ENCODE measurements around the gene DHX38.

The DHX38 gene

DNA sequence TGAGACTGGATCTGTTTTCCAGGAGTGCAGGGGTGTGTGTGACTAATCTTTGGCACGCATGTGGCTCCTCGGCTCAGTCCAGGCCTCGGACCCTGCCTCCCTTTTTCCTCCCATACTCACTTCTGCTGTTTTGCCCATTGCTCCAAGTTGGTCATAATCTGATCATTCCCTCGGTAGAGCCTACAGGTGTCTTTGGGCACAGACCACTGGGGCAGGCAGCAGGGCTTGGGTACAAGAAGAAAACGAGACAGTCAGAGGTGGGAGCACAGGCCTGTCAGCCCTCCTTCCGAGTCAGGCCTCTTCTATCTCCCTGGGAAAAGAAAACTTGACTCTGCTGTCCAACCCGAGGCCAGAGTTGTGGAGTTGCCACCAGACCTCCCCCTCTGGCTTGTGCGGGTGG lies 29.8 kb downstream of the DHX38 start:
- no peak for DNase-seq

DNA sequence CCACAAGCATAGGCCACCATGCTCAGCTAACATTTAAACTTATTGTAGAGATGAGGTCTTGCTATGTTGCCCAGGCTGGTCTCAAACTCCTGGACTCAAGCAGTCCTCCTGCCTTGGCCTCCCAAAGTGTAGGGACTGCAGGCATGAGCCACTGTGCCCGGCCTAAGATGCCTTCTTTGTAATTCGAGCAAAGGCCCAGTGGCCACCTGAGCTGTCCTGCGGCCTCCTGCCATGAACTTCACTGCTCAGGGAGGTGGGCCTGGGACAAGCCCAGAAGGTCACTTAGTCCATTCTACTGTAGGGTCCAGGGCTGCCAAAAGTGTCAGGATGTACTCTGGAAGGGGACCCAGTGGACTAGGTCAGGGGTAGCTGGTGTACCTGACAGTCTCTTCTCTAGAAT lies 30.5 kb downstream of the DHX38 start:
- no peak for DNase-seq

DNA sequence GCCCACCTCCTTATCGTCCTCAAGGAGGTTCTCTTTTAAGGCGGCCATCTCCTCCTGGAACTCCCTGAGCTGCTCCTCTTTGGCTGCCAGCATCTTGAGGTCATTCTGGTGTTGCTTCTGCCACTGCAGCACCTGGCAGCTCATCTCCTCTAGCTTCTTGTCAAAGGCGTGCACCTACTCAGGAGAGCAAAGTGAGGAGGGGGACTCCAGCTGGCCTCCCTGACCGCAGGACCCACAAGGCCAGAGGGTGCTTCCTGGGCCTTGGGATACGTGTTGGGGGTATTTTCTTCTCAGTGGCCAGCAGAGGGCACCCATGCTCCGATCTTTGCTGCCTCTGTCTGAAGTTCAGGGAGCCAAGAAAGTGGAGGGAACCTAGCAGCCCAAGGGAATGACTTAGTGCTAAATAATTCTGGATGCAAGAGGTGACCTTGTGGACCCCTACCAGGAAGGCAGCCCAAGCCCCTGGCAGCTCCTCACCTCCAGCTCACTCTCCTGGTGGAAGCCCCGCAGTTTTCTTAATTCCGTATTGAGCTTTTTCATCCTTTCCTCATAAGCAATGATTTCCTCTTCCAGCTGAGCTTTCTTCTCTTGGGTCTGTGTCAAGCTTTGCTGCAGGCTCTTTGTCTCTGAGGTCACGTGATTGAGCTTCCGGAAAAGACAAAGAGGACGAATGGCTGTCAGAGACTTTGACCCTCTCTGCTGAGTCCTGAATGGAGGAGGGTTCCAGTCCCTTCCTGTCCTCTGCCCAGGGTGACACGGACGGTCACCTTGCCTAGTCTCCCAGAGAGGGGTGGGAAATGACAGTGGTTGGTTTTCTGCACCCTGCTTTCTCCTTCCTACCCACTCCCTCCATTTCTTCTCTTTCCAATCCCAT lies 31.4 kb downstream of the DHX38 start:
- DNase-seq = peak; percentile 58

DNA sequence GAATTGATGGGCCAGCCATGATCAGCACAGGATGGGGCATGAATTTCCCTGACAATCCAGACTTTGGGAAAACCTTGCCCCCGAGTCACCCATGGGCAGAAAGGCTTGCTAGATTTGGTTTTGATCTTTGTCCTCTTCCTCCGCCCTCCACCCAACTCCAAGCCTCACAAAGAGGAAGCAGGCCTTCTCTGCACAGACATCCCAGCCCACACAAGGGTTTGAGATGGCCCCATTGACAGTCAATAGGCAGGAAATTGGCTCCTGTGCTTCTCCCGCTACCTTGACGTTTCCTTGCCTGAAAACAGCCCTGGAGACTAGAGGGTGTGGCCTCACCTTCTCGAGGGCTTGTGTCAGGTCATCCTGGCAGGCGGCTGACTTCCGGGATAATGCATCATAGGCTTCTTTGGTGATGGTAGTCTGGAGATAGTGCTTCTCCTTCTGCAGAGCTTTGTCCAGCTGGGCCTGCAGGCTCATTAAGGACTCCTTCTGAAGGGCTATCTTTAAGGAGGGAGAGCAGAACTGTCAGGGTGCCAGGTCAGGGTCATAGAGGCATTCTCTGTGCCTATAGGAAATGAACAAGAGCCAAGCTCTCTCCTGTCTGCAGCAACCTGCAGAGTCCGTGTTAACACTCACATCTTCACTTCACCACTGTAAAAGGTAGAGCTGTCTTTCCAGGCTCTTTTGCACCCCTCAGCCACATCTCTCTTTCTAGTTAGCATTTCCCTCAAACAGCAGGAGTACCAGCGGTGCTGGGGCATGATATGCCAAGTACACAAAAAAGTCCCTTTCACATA lies 32.2 kb downstream of the DHX38 start:
- no peak for DNase-seq

DNA sequence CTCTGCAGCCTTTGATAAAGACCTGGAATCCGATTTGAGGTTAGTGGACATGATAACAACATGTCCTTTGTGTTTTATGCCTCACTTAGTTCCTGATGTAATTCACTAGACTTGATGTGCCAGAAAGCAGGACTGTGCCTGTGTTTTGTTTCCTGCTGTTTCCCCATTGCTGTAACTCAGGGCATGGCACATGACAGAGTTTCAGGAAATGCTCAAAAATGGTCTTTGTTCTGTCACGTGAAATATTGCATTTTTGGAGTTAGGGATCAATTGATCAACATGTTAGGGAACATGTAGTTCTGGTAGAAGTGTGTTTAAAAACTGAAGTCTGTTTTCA lies 32.8 kb downstream of the DHX38 start:
- no peak for DNase-seq

DNA sequence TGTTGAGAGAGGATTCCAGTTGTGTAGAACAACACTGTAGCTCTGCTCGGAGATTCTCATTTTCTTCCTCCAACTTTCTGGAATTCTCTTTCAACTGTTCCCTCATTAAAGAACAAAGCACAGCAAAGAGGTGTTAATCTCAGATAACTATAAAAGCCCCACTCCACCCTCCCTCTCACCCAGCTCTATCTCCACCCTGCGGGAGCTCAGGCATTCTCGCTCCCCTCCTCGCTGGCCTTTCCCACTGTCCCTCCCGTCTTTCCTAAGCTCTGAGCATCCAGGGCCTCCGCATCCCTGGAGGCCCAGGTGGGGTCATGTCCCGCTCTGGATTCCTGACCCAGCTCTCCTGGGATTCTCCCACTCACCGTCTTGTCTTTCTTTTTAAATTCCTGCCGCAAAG lies 35.1 kb downstream of the DHX38 start:
- no peak for DNase-seq

DNA sequence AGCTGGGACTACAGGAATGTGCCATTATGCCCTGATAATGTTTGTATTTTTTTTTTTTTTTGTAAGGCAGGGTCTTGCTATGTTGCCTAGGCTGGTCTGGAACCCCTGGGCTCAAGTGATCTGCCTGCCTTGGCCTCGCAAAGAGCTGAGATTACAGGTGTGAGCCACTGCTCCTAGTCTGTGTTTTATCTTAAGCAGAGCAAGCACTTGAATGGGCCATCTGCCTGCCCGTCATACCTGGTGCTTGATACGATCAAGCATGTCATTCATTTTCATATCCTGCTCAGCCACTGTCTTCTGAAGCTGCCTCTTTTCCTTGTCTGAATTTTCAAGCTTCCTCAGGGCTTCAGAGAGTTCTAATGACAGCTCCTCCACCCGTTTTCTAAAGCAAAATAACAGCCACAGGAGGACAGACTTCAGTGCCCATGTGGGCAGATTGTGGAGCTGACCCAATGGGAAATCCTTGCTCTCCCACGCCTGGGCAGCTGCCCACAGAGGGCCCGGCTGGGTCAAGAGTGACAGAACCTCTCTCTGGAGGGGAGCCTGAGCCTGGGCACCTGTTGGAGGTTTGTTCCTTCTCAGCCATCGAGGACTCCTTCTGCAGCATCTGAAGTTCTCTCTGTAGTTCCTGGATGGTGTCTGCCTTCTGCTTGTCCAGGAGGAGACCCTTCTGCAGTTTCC lies 36.5 kb downstream of the DHX38 start:
- DNase-seq = no peak

DNA sequence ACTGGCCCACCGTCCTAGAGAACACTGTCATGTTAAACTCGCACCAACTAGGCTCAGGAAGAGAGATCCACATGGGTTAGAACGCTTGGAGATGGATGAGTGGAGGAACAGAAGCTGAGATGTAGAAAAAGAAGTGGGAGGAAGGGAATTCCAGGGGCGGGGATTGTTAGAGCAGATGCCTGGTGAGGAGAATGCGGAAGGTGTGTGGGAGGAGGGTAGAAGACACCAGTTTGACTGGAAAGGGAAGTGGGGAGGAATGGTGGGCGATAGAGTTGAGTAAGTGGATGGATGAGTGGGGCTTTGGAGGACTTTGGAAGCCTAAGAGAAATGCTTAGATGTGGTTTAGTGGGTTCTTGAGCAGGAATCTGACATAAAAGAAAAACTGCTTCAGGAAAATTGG lies 37.4 kb downstream of the DHX38 start:
- no peak for DNase-seq

DNA sequence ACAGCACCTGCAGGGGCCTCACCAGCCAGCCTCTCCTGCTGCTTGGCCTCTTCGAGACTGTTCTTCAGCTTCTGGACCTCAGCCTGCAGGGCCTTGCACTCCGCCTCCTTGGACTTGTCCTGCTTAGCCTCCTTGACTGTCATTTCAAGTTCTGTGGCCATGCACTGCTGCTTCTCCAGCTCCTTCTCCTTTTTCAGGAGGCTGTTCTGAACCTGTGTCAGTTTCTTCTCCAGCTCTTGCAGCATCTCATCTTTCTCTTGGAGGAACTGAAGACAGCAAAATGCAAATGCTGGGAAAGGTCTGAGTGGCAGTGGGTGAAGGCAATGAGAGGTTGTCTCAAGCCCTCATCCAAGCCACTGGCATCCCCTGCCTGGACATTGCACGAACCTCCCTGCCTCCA lies 39.1 kb downstream of the DHX38 start:
- DNase-seq = no peak

DNA sequence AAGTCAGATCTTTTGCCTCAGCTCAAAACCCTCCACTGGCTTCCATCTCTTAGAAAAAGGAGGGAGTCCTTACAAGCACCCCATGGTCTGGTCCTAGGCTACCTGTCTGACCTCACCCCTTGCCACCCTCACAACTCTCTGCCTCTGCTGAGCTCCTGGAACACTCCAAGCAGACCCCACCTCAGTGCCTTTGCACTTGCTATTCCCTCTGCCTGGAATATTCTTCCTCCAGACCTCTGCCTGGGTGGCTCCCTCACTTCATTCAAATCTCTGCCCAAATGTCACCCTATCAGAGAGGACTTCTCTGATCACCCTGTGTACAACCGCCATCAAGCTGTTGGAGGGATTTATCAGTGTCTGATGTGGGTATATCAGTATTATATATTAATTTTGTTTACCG lies 40.9 kb downstream of the DHX38 start:
- no peak for DNase-seq

DNA sequence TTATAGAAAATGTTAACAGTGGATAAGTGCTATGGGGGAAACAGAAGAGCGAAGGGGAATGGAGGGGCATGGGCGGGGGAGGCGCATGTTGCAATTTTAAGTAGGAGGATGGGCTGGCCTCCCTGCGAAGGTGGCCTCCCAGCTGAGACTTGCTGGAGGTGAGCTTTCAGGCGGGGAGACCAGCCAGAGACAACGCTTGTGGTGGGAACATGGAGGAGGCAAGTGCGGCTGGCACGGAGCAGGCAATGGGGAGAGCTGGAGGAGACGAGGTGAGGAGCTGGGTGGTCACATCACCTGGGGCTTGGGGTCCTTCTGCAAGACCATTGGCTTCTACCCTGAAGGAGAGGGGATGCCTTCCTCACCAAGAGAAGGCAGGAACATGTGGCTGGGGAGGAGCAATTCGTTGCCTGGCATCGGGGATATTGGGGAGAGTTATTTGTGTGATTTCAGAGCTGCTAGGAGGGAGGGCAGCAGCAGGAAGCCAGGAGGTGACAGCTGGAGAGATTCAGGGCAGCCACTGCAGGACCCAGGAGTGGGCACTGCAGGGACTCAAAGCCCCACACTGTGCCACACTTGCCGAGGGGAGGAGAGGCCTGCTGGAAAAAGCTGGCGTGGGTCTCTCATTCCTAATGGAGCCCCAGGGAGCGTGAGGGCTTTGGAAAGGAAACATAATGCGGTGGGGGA lies 43.9 kb downstream of the DHX38 start:
- no peak for DNase-seq

DNA sequence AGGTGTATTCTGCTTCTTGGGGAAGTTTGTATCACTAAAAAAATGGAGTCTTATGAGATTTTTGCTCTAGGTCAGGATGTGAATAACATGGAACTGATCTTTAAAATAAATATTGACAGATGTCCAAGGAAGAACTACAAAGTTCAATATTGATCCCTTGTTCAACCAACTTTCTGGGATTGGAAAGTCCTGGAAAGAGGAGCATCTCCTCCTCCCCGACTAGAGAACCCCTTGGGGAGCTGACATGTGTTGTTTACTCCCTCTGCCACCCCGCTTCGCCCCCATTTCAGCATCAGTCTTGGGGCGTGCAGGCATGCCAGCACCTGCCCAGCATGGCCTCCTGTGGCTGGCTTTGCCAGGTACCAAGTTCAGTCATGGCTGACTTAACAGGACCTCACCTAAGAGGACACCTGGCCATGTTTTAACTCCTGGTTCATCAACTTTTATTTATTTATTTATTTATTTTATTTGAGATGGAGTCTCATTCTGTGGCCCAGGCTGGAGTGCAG lies 44.5 kb downstream of the DHX38 start:
- DNase-seq = no peak

DNA sequence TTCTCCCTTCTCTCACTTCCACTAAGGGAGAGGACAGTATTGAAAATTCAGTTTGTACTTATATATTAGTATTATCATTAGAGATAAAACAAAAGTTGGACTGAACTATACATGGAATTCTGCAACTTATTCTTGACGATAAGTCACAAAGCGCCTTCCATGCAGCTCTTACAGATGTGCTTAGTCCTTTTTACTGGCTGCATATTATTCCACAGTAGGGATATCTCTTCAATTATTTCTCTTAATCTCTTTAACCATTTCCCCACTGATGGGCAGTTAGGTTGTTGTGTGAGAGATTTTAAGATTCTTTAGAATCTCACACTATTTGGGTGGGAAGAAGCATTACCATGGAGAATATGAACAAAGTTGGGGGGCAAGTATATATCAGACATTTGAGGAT lies 46.3 kb downstream of the DHX38 start:
- no peak for DNase-seq

DNA sequence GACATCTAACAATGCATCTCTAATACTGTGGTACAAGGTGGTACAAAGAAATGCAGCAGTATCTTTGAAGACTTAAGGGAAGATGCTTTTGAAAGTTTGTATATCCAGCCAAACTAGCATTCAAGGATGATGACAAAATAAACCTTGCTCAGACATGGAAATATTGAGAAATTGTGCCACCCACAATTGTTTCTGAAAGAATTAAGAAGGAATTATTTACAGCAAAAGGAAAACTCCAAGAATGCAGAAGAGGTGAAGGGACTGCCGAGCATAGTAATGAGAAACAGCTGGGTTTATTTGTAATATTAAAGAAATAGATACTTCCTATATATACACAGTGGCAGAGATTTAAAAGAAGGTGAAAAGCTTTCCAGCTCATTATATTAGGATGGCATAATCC lies 48.8 kb downstream of the DHX38 start:
- DNase-seq = no peak

DNA sequence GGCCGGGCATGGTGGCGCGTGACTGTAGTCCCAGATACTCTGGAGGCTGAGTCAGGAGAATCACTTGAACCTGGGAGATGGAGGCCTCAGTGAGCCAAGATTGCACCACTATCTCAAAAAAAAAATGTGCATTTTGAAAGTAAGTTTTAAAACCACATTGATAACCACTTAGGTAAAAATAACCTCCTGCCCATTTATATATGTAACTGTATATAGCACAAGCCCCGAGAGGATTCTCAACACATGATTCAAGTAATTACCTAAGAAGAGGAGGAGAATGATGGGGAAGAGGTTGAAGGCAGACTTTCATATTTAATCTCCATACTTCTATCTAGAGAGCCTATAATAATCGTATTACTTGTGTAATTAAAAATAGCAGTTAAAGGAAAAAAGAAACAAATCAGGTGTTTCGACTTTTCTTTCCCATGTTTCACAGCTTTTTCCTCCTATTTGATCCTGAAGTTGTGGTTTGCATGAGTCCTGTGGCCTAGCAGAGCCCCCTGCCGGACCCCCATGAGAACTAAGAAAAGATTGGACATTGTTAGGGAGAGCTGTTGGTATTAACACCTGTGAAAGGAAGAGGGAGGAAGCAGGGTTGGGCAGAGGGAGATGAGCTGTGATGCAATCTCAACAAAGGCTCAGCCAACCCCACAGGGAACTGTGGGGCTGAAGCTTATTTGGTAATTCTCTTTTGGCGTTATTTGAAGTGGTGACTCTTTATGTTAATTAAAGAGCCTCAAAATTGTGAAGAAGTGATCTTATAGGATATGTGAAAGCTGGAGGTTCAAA lies 56.2 kb downstream of the DHX38 start:
- DNase-seq = no peak

DNA sequence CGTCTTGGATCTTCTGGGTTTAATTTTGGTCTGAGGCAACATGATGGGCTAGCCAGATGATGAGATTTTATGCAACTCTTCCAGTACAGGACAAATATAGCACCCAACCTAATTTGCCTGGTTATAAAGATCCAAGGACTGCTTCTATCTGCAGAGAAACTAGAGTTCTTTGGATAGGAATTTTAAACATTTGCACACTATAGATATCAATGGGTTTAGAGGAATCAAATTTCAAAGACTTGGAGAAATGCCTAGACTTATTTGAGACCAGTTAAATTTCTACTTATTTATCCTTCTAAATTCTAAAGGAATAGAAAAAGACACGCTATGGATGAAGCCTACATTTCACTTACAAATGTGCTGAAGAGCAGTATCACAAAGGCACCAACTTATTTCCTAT lies 65.7 kb downstream of the DHX38 start:
- no peak for DNase-seq

DNA sequence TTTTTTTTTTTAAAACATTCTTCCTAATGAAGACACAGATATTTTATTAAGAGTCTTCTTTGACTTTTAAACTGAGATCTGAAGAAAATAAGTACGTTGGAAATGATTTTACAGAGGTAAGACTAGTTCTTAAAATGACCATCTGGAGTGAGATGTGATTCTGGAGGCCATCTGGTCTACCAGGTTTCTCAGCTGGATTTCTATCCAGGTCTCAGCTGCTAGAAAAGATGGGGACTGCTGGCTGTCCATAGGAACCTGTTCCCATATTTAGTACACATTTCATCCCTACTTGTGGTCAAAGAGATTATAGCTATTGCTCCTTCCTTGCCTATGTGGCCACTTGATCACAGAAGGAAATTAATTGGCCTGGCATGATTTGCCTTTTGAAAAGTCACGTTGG lies 66.2 kb downstream of the DHX38 start:
- no peak for DNase-seq

DNA sequence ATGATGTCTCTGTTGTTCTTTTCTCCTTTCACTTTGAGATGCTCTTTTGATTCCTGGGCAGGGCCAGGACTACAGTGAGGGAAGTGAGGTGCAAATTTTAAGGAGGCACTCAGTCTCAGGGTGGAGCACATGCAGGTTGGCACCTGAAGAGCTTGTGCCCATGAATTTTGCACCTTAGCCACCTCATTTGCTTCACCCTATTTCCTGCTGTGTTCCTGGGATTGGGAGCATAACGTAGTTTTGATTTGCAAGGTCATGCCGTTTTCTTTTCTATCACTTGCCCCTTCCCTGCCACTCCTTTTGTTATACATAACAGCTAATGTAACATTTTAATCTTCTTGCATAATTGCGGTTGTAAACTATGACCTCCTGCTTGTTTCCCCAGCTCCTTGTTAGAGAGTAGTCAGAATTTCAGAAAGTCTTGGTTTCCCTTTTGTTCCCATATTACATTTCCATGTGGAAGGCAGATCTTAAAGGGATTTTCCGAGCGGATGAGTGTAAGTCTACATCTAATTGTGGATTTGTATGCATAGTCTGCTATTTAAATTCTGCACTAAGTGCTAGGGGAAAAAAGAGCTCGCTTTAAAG lies 68.6 kb downstream of the DHX38 start:
- DNase-seq = no peak

Data from CD4-positive, alpha-beta T cell treated with Interleukin-12 subunit alpha and Interleukin-12 subunit beta, for 1 hour (primary cell).